Transverse colon (tissue), 4 donors: Measurements from ENCODE around the gene LDLRAP1. TPM values are rescaled to one million over a fixed set of nuclear protein-coding genes. Genes with fewer than 3 reads are reported as not detected.
"Not testable (repeated sequence)": the region's sequence is repeated elsewhere in the genome, so short reads cannot be mapped to it uniquely, and the experiment has no call there.

Experiments used
- DNase-seq: peaks from one replicate; pipeline ENCODE4 v3.0.0-alpha.2; 2019
- H3K27ac ChIP-seq, 4 donors: fragments of 200-600 bp; sonication (generic); 2 replicates each; pipeline ENCODE4 v1.5.1; 2016 to 2018; ENCODE audit warnings: inconsistent platforms in 4 of 4
- H3K27me3 ChIP-seq: fragments of 200-600 bp; sonication (generic); 2 replicates; pipeline ENCODE4 v1.5.1; 2017; ENCODE audit warnings: inconsistent platforms
- H3K36me3 ChIP-seq, 4 donors: fragments of 200-600 bp; sonication (generic); 2 replicates each; pipeline ENCODE4 v1.5.1; 2017 to 2019; ENCODE audit warnings: inconsistent platforms in 4 of 4
- H3K4me1 ChIP-seq, 4 donors: fragments of 200-600 bp; sonication (generic); 2 replicates each; pipeline ENCODE4 v1.5.1; 2017 to 2020; ENCODE audit warnings: inconsistent platforms in 4 of 4
- H3K4me3 ChIP-seq, 4 donors: fragments of 200-600 bp; sonication (generic); 1 replicate in 1 of 4; 2 replicates in 3 of 4; pipeline versions ENCODE4 v1.5.1 to v1.6.1; 2017 to 2019; ENCODE audit warnings: inconsistent platforms in 4 of 4
- H3K9me3 ChIP-seq, 2 donors: fragments of 200-600 bp; sonication (generic); 2 replicates each; pipeline ENCODE4 v1.5.1; 2017 to 2019; ENCODE audit warnings: inconsistent platforms in 2 of 2
- EP300 ChIP-seq: sonication (generic); formaldehyde crosslinking; IDR thresholded peaks from one replicate; pipeline ENCODE4 v1.6.1; 2017; ENCODE audit warnings: antibody characterized with exemption, low read depth
- POLR2A ChIP-seq: fragments of 450-650 bp; IDR thresholded peaks from one replicate; pipeline ENCODE4 v1.6.1; 2016; ENCODE audit warnings: antibody characterized with exemption, mild to moderate bottlenecking, moderate library complexity
- POLR2AphosphoS5 ChIP-seq, 3 donors: sonication (generic); formaldehyde crosslinking; IDR thresholded peaks; one replicate each; pipeline ENCODE4 v1.6.1; 2016; ENCODE audit warnings: antibody characterized with exemption in 3 of 3
- WGBS, 2 donors: methylation state at CpG; one replicate each; pipeline ENCODE4 v1.1.5; 2018; ENCODE audit warnings: low coverage in 1 of 2; 5-methylcytosine and 5-hydroxymethylcytosine counted together
- in situ Hi-C, 4 donors: fragments of 200-750 bp; cut with MboI; loops; one replicate each; pipeline versions ENCODE4 v1.15.0 to v1.15.1; 2017; ENCODE audit warnings: low sequenced_read_pairs in 3 of 4, low pct_ligation_motif_present in 1 of 4, low pct_unique_long_range_greater_than_20kb in 1 of 4
- intact Hi-C: fragments of 100-400 bp; cut with DNase I; formaldehyde crosslinking; loops from one replicate; pipeline ENCODE4 v1.15.1; 2023; ENCODE audit warnings: low total_unique reads
- total RNA-seq, 4 donors: library from RNA; depleted of rRNA; stranded (reverse); fragments of >200 nt; gene quantifications; one replicate each; pipeline ENCODE4 v1.1.0, GENCODE V29; 2016
- TF ChIP-seq, protein P1 (sequence below), 5 experiments: fragments of 200-600 bp in 3 of 5; fragments of 450-650 bp in 2 of 5; sonication (generic) in 3 of 5; IDR thresholded peaks; 1 replicate in 2 of 5; 2 replicates in 3 of 5; pipeline ENCODE4 v1.5.1; 2016 to 2017; ENCODE audit warnings: antibody characterized with exemption in 5 of 5, inconsistent platforms in 3 of 5, mild to moderate bottlenecking in 2 of 5, moderate library complexity in 1 of 5

LDLRAP1 gene
- total RNA-seq, 4 donors from 2014 or later, result 24.9 to 75.6 (median 37.8) TPM

DNA sequence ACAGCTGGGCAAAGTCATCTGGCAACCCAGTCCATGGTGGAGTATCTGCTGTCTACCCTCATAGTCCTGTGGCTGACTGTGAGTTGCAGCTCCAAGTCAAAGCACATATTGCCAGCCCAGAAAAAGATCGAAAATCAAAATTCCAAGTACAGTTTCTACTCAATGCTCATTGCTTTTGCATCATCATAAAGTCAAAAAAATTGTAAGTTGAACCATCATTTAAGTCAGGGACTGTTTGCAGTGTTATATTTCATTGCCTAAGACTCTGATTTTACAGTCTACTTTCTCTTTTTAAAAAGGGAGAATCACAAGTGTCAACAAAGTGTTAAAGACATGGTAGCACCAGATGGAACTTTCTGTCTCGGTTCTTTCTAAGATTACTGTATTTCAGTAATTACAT lies 50.5 kb downstream of the LDLRAP1 start:
- intact Hi-C loops (no loop called here), in situ Hi-C loops (no loop called here)
- no peak overlapping the region for H3K4me3 ChIP-seq
- H3K27ac ChIP-seq, result no peak overlapping the region
- WGBS, 2 donors, result 65 to 75% methylated on average over 2 of the region's 2 CpGs
- H3K4me1 ChIP-seq, result peaks cover 0 to 6% (median 0%) of the 10 kb centered on the region in 4 donors
- no peaks in the 10 kb centered on the region for H3K27me3 ChIP-seq
- no peak for DNase-seq
- no peaks in the 10 kb centered on the region for H3K9me3 ChIP-seq
- H3K36me3 ChIP-seq, result no peaks in the 10 kb centered on the region
- TF ChIP-seq POLR2A (no peak), EP300 (no peak), POLR2AphosphoS5 (IDR thresholded peaks at IDR 0.05) (no peak)
- TF ChIP-seq, protein P1, sequence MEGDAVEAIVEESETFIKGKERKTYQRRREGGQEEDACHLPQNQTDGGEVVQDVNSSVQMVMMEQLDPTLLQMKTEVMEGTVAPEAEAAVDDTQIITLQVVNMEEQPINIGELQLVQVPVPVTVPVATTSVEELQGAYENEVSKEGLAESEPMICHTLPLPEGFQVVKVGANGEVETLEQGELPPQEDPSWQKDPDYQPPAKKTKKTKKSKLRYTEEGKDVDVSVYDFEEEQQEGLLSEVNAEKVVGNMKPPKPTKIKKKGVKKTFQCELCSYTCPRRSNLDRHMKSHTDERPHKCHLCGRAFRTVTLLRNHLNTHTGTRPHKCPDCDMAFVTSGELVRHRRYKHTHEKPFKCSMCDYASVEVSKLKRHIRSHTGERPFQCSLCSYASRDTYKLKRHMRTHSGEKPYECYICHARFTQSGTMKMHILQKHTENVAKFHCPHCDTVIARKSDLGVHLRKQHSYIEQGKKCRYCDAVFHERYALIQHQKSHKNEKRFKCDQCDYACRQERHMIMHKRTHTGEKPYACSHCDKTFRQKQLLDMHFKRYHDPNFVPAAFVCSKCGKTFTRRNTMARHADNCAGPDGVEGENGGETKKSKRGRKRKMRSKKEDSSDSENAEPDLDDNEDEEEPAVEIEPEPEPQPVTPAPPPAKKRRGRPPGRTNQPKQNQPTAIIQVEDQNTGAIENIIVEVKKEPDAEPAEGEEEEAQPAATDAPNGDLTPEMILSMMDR (IDR thresholded peaks at IDR 0.05), result no peak

- H3K27ac ChIP-seq, result no peak overlapping the region
- no peak for TF ChIP-seq POLR2A
- TF ChIP-seq, protein P1 (IDR thresholded peaks at IDR 0.05), result no peak
- in situ Hi-C loops, result no loop called here
Measured at GRCh38 chr1:25594971-25595370, 51.6 kb downstream of the LDLRAP1 start.

GRCh38 chr1:25596641-25597040 lies 53.2 kb downstream of the LDLRAP1 start:
- H3K27ac ChIP-seq, DNase-seq, in situ Hi-C loops, intact Hi-C loops, H3K36me3 ChIP-seq, H3K4me1 ChIP-seq, H3K4me3 ChIP-seq, H3K27me3 ChIP-seq, H3K9me3 ChIP-seq: not testable (repeated sequence)
- WGBS, 2 donors, result 96 to 100% methylated on average over 2 to 5 of the region's 5 CpGs

More at GRCh38 chr1:25594971-25595370, 51.6 kb downstream of the LDLRAP1 start:
- Histone ChIP-seq H3K36me3 (no peaks in the 10 kb centered on the region), H3K4me3 (no peak overlapping the region), H3K27me3 (no peaks in the 10 kb centered on the region), H3K9me3 (no peaks in the 10 kb centered on the region), H3K4me1 (peaks cover 0 to 4% (median 0%) of the 10 kb centered on the region in 4 donors)
- no peak for DNase-seq
- WGBS, 2 donors, result 75% methylated on average over 2 of the region's 2 CpGs
- intact Hi-C loops, result no loop called here

- TF ChIP-seq POLR2AphosphoS5 (IDR thresholded peaks at IDR 0.05) (no peak), POLR2A (no peak), EP300 (no peak)
- TF ChIP-seq, protein P1 (IDR thresholded peaks at IDR 0.05), result no peak
- Histone ChIP-seq H3K9me3 (no peaks in the 10 kb centered on the region), H3K27ac (no peak overlapping the region), H3K27me3 (no peaks in the 10 kb centered on the region), H3K4me3 (no peak overlapping the region), H3K36me3 (no peaks in the 10 kb centered on the region), H3K4me1 (peaks cover 0 to 6% (median 0%) of the 10 kb centered on the region in 4 donors)
- in situ Hi-C loops (no loop called here), intact Hi-C loops (no loop called here)
- no peak for DNase-seq
- whole genome bisulfite sequencing, 2 donors, result 88 to 100% methylated on average over 1 of the region's 1 CpG
Measured at GRCh38 chr1:25598879-25599278, 55.5 kb downstream of the LDLRAP1 start.

- no peaks in the 10 kb centered on the region for H3K9me3 ChIP-seq
- intact Hi-C loops, result no loop called here
- 78 to 83% methylated on average over 6 to 7 of the region's 7 CpGs for WGBS, 2 donors
- peaks cover 0 to 6% (median 0%) of the 10 kb centered on the region in 4 donors for H3K4me1 ChIP-seq
- in situ Hi-C loops, result loop anchor here in 1 of 4 donors (25.0 kb wide), 1 partner anchor 187 kb away; no protein-coding TSS in a partner anchor
- no peaks in the 10 kb centered on the region for H3K36me3 ChIP-seq
- TF ChIP-seq, protein P1 (IDR thresholded peaks at IDR 0.05), result no peak
- TF ChIP-seq EP300 (no peak), POLR2AphosphoS5 (IDR thresholded peaks at IDR 0.05) (no peak), POLR2A (no peak)
- H3K4me3 ChIP-seq, result no peak overlapping the region
- H3K27me3 ChIP-seq, result no peaks in the 10 kb centered on the region
- DNase-seq, result no peak
- no peak overlapping the region for H3K27ac ChIP-seq
Measured at GRCh38 chr1:25599969-25600610, 56.7 kb downstream of the LDLRAP1 start.
